OCI-LY3 (cell line): ENCODE results near the gene PPARGC1A.

Experiments used
- H2AFZ ChIP-seq: fragments of 200-600, 300-600 bp; shearing (Covaris generic); 2 replicates; pipeline ENCODE4 v1.6.0; 2014; ENCODE audit warnings: antibody characterized with exemption, low read depth, low read length
- H3K27ac ChIP-seq: fragments of 200-600, 300-600 bp; sonication (generic); 2 replicates; pipeline ENCODE4 v1.5.1; 2014; ENCODE audit warnings: mild to moderate bottlenecking, low read length, moderate library complexity, mixed read lengths
- H3K27me3 ChIP-seq: fragments of 200-600, 300-600 bp; sonication (generic); 2 replicates; pipeline ENCODE4 v1.6.1; 2014; ENCODE audit warnings: low read depth, low read length, mixed read lengths
- H3K36me3 ChIP-seq: fragments of 200-600, 300-600 bp; sonication (generic); replicated peaks from 2 replicates; pipeline ENCODE3; 2014; ENCODE audit warnings: low read depth, low read length, mixed read lengths
- H3K4me1 ChIP-seq: fragments of 300-600, 200-600 bp; sonication (generic); 2 replicates; pipeline ENCODE4 v1.6.1; 2014; ENCODE audit warnings: low read length, mixed read lengths
- H3K4me2 ChIP-seq: fragments of 200-600, 300-600 bp; sonication (generic); 2 replicates; pipeline ENCODE4 v1.6.1; 2014; ENCODE audit warnings: low read length, mixed read lengths
- H3K4me3 ChIP-seq: fragments of 300-600, 200-600 bp; sonication (generic); 2 replicates; pipeline ENCODE4 v1.5.1; 2014; ENCODE audit warnings: antibody characterized with exemption, mild to moderate bottlenecking, low read length, moderate library complexity
- H3K79me2 ChIP-seq: fragments of 300-600, 200-600 bp; shearing (Covaris generic); 2 replicates; pipeline ENCODE4 v1.6.1; 2014; ENCODE audit warnings: mild to moderate bottlenecking, low read length, mixed read lengths
- H3K9ac ChIP-seq: fragments of 300-600, 200-600 bp; shearing (Covaris generic); 2 replicates; pipeline ENCODE4 v1.6.0; 2014; ENCODE audit warnings: mild to moderate bottlenecking, low read length, moderate library complexity
- H3K9me3 ChIP-seq: fragments of 200-600, 300-600 bp; shearing (Covaris generic); 2 replicates; pipeline ENCODE4 v1.6.1; 2014; ENCODE audit warnings: low read length, mixed read lengths; ENCODE audit not compliant: insufficient read depth
- H4K20me1 ChIP-seq: fragments of 200-600, 300-600 bp; sonication (generic); 2 replicates; pipeline ENCODE4 v1.6.1; 2016; ENCODE audit warnings: low read length, mixed read lengths; ENCODE audit not compliant: insufficient read depth
- CTCF ChIP-seq: fragments of 200-600, 300-600 bp; sonication (generic); IDR thresholded peaks from 2 replicates; pipeline ENCODE4 v1.5.1; 2014; ENCODE audit warnings: antibody characterized with exemption, low read length, low read depth
- EZH2phosphoT487 ChIP-seq: fragments of 200-600 bp; shearing (Covaris generic); IDR thresholded peaks from 2 replicates; pipeline ENCODE4 v1.6.1; 2018; ENCODE audit warnings: antibody characterized with exemption, mixed run types, low read depth

The PPARGC1A gene

DNA sequence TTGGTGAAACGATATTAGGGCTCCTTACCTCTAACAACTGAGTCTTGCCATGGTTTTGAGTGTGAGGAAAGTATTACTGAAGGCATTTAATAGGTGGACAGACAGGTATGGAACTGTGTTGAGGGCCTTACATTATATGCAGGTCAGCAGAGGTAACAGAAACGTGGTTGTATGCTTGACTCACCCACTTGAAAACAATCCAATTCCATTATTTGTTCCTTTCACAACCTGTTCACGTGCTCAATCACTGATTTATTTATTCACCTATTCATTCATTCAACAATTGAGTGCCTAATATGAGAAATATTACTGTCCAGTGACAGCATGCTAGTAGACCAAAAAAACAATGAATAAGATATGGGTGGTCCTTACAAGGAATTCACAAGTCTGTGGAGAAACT, 33.3 kb upstream of the PPARGC1A start:
- Histone ChIP-seq H3K27ac (no peak overlapping the region), H3K9me3 (no peaks in the 10 kb centered on the region), H2AFZ (no peak overlapping the region), H3K79me2 (no peaks in the 10 kb centered on the region), H3K4me3 (no peak overlapping the region), H3K27me3 (no peaks in the 10 kb centered on the region), H3K4me1 (no peaks in the 10 kb centered on the region), H4K20me1 (no peaks in the 10 kb centered on the region), H3K9ac (no peak overlapping the region), H3K36me3 (no peaks in the 10 kb centered on the region), H3K4me2 (no peak overlapping the region)
- no peak for TF ChIP-seq CTCF
- no peak for TF ChIP-seq EZH2phosphoT487

DNA sequence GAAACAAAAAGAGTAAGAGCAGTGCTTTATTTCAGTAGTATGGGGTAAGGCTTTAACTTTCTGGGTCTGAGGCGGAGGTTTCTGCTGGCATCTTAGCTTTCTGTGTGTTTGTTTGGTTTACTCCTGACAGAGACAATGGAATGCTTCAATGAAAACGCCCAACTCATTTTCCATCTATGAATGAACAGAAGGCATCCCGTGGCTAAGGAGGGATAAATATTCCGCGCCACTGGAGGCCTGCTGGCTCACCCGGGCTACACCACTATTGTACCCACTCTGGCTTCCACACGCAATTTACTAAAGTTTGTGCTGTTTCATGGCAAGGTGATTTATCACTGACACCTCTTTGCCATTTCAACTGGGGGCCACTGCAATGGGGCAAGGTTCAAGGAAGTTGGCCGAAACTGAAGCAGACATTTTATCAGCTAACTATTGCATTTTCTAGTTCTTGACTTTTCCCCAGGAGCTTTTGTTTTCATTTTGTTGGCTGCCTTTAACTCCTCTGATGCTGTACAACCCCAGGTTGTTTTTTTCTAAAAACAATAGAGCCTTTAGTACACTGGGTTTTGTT, 32.8 kb upstream of the PPARGC1A start:
- Histone ChIP-seq H4K20me1 (no peaks in the 10 kb centered on the region), H2AFZ (no peak overlapping the region), H3K79me2 (no peaks in the 10 kb centered on the region), H3K4me3 (no peak overlapping the region), H3K9me3 (no peaks in the 10 kb centered on the region), H3K4me2 (no peak overlapping the region), H3K27me3 (no peaks in the 10 kb centered on the region), H3K9ac (no peak overlapping the region), H3K4me1 (no peaks in the 10 kb centered on the region), H3K36me3 (no peaks in the 10 kb centered on the region), H3K27ac (no peak overlapping the region)
- no peak for TF ChIP-seq CTCF
- TF ChIP-seq EZH2phosphoT487, result no peak

DNA sequence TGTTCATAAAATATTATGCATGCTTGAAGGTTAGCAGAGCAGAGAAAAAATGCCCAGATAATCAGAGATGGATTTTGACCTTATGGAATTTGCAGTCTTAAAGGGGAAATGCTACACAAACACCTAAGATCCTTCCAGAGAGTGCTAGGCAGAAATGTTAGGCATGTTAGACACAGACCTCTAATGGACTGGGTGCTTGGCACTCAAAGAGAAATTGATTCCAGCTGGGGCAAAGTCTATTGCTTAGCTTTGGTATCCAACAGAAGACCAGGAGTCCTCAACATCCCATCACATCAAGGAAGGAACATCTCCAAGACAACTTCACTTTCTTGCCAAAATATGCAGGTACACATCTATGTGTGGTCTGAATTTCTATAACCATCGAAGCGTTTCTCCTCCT, 32.2 kb upstream of the PPARGC1A start:
- H2AFZ ChIP-seq, result no peak overlapping the region
- TF ChIP-seq CTCF (no peak), EZH2phosphoT487 (no peak)
- H3K9me3 ChIP-seq, result no peaks in the 10 kb centered on the region
- no peak overlapping the region for H3K4me3 ChIP-seq
- H3K4me1 ChIP-seq, result no peaks in the 10 kb centered on the region
- H3K36me3 ChIP-seq, result no peaks in the 10 kb centered on the region
- no peaks in the 10 kb centered on the region for H3K79me2 ChIP-seq
- H3K27ac ChIP-seq, result no peak overlapping the region
- no peak overlapping the region for H3K4me2 ChIP-seq
- H4K20me1 ChIP-seq, result no peaks in the 10 kb centered on the region
- no peaks in the 10 kb centered on the region for H3K27me3 ChIP-seq
- H3K9ac ChIP-seq, result no peak overlapping the region

- no peaks in the 10 kb centered on the region for H3K9me3 ChIP-seq
- no peaks in the 10 kb centered on the region for H3K4me1 ChIP-seq
- no peak overlapping the region for H3K4me3 ChIP-seq
- no peak for TF ChIP-seq EZH2phosphoT487
- no peak for TF ChIP-seq CTCF
- H3K27ac ChIP-seq, result no peak overlapping the region
- H3K36me3 ChIP-seq, result no peaks in the 10 kb centered on the region
- no peak overlapping the region for H2AFZ ChIP-seq
- no peaks in the 10 kb centered on the region for H3K27me3 ChIP-seq
- no peak overlapping the region for H3K9ac ChIP-seq
- H3K79me2 ChIP-seq, result no peaks in the 10 kb centered on the region
- no peaks in the 10 kb centered on the region for H4K20me1 ChIP-seq
- no peak overlapping the region for H3K4me2 ChIP-seq
Measured at GRCh38 chr4:23921447-23921845, 31.6 kb upstream of the PPARGC1A start.
